SK-N-SH (cell line): ENCODE measurements around the gene BMP7. TPM values are rescaled to one million over a fixed set of nuclear protein-coding genes. Genes with fewer than 3 reads are reported as not detected.

Source experiments
- CTCF ChIA-PET: fragments of 300-600, 350-600 bp; formaldehyde crosslinking; extraction: SDS; loops from one replicate; lab custom pipeline; 2021; lab: Yijun Ruan, JAX
- POLR2A ChIA-PET: fragments of 350-600 bp; sonication (Branson Sonifier 250); formaldehyde crosslinking; extraction: SDS; loops from one replicate; lab custom pipeline; 2020; ENCODE audit warnings: antibody characterized with exemption, inconsistent platforms; lab: Yijun Ruan, JAX
- DNase-seq: peaks from one replicate; pipeline ENCODE4 v3.0.0; 2012
- H2AFZ ChIP-seq: fragments of 200-600 bp; sonication (generic); 2 replicates; pipeline ENCODE4 v1.8.1; 2016; ENCODE audit warnings: antibody characterized with exemption, mild to moderate bottlenecking, low read depth
- H3F3A ChIP-seq: fragments of 200-600 bp; sonication (generic); replicated peaks from 2 replicates; pipeline ENCODE3; 2016; ENCODE audit warnings: antibody characterized with exemption, mild to moderate bottlenecking; ENCODE audit not compliant: insufficient read depth
- H3K27ac ChIP-seq, 2 experiments: fragments of 200-500 bp in 1 of 2; fragments of 200-600 bp in 1 of 2; sonication (Bioruptor generic) in 1 of 2; sonication (generic), shearing (Covaris generic) in 1 of 2; 2 replicates each; pipeline versions ENCODE4 v1.5.1 to v1.6.1; 2014 to 2016; ENCODE audit warnings: low read depth in 2 of 2, inconsistent platforms in 1 of 2, low read length in 1 of 2, mild to moderate bottlenecking in 1 of 2, mixed read lengths in 1 of 2
- H3K27me3 ChIP-seq: fragments of 200-600 bp; sonication (generic), shearing (Covaris generic); 2 replicates; pipeline ENCODE4 v1.6.1; 2016; ENCODE audit warnings: mixed run types; ENCODE audit not compliant: insufficient read depth
- H3K36me3 ChIP-seq, 2 experiments: fragments of 200-500 bp in 1 of 2; fragments of 200-600 bp in 1 of 2; sonication (Bioruptor generic) in 1 of 2; sonication (generic) in 1 of 2; replicated peaks in 1 of 2; 2 replicates each; pipeline versions ENCODE3 to v1.5.1; 2014 to 2016; ENCODE audit warnings: low read length in 1 of 2, mild to moderate bottlenecking in 1 of 2; ENCODE audit not compliant: insufficient read depth in 2 of 2, control insufficient read depth in 1 of 2
- H3K4me1 ChIP-seq, 2 experiments: fragments of 200-500 bp in 1 of 2; fragments of 200-600 bp in 1 of 2; sonication (Bioruptor generic) in 1 of 2; sonication (generic), shearing (Covaris generic) in 1 of 2; 2 replicates each; pipeline versions ENCODE4 v1.5.1 to v1.6.1; 2014 to 2016; ENCODE audit warnings: low read depth in 1 of 2, low read length in 1 of 2, mixed run types in 1 of 2; ENCODE audit not compliant: insufficient read depth in 2 of 2, control insufficient read depth in 1 of 2
- H3K4me2 ChIP-seq: fragments of 200-600 bp; sonication (generic), shearing (Covaris generic); 2 replicates; pipeline ENCODE4 v1.6.1; 2017; ENCODE audit warnings: mixed run types
- H3K4me3 ChIP-seq, 2 experiments: fragments of 200-500 bp in 1 of 2; fragments of 200-600 bp in 1 of 2; sonication (Bioruptor generic) in 1 of 2; sonication (generic), shearing (Covaris generic) in 1 of 2; 2 replicates each; pipeline versions ENCODE4 v1.5.1 to v1.8.1; 2014 to 2016; ENCODE audit warnings: low read depth in 2 of 2, inconsistent platforms in 1 of 2, low read length in 1 of 2, mild to moderate bottlenecking in 1 of 2, mixed read lengths in 1 of 2, moderate library complexity in 1 of 2
- H3K79me2 ChIP-seq: fragments of 200-600 bp; sonication (generic); 2 replicates; pipeline ENCODE4 v1.8.1; 2017; ENCODE audit warnings: mild to moderate bottlenecking; ENCODE audit not compliant: insufficient read depth
- H3K9ac ChIP-seq: fragments of 200-600 bp; sonication (generic); 2 replicates; pipeline ENCODE4 v1.6.1; 2017; ENCODE audit warnings: mixed run types
- H3K9me2 ChIP-seq: fragments of 200-600 bp; sonication (generic); 2 replicates; pipeline ENCODE4 v1.6.1; 2017; ENCODE audit warnings: mixed run types
- H3K9me3 ChIP-seq: fragments of 200-600 bp; sonication (generic); 2 replicates; pipeline ENCODE4 v1.6.1; 2017; ENCODE audit warnings: mixed run types, mild to moderate bottlenecking, moderate library complexity
- H4K20me1 ChIP-seq: fragments of 200-600 bp; sonication (generic); 2 replicates; pipeline ENCODE4 v1.6.1; 2017; ENCODE audit warnings: mild to moderate bottlenecking, mixed run types; ENCODE audit not compliant: insufficient read depth
- CHD2 ChIP-seq: fragments of 150-350 bp; IDR thresholded peaks from 2 replicates; pipeline ENCODE4 v1.6.1; 2018; ENCODE audit warnings: low read length; ENCODE audit not compliant: partially characterized antibody
- EZH2phosphoT487 ChIP-seq: fragments of 200-600 bp; sonication (generic); IDR thresholded peaks from 2 replicates; pipeline ENCODE4 v1.6.1; 2017; ENCODE audit warnings: low read depth, mixed run types, mild to moderate bottlenecking, antibody characterized with exemption, moderate library complexity, borderline replicate concordance
- FOSL2 ChIP-seq: IDR thresholded peaks from 2 replicates; pipeline ENCODE4 v1.4.0; 2012; ENCODE audit warnings: low read depth, mild to moderate bottlenecking, moderate library complexity, borderline replicate concordance
- FOXJ3 ChIP-seq: sonication (generic); formaldehyde crosslinking; IDR thresholded peaks from 2 replicates; pipeline ENCODE4 v1.5.1; 2020; ENCODE audit warnings: mild to moderate bottlenecking, missing genetic modification reagents
- GATA2 ChIP-seq: sonication (generic); formaldehyde crosslinking; IDR thresholded peaks from 2 replicates; pipeline ENCODE4 v1.5.0; 2020; ENCODE audit warnings: mild to moderate bottlenecking, missing genetic modification reagents
- IRF3 ChIP-seq: fragments of 150-350 bp; IDR thresholded peaks from 2 replicates; pipeline ENCODE4 v1.6.1; 2016; ENCODE audit warnings: mild to moderate bottlenecking, low read depth, low read length
- JUND ChIP-seq: IDR thresholded peaks from 2 replicates; pipeline ENCODE4 v1.4.0; 2012
- MAX ChIP-seq: IDR thresholded peaks from 2 replicates; pipeline ENCODE4 v1.4.0; 2012; ENCODE audit warnings: low read depth
- MEF2A ChIP-seq: IDR thresholded peaks from 2 replicates; pipeline ENCODE4 v1.4.0; 2012; ENCODE audit warnings: low read depth, borderline replicate concordance
- MXI1 ChIP-seq: IDR thresholded peaks from 2 replicates; pipeline ENCODE4 v1.6.1; 2012; ENCODE audit warnings: mild to moderate bottlenecking, low read depth, low read length, improper control_type of control experiment
- NFIC ChIP-seq: IDR thresholded peaks from 2 replicates; pipeline ENCODE4 v1.4.0; 2012; ENCODE audit warnings: borderline replicate concordance
- NRF1 ChIP-seq: IDR thresholded peaks from 2 replicates; pipeline ENCODE4 v1.6.1; 2012; ENCODE audit warnings: low read depth, mild to moderate bottlenecking, low read length
- POLR2AphosphoS5 ChIP-seq: IDR thresholded peaks from 2 replicates; pipeline ENCODE4 v1.6.1; 2012; ENCODE audit warnings: low read depth, low read length
- RAD21 ChIP-seq: IDR thresholded peaks from 2 replicates; pipeline ENCODE4 v1.6.1; 2012; ENCODE audit warnings: mild to moderate bottlenecking, low read length
- RCOR1 ChIP-seq: fragments of 150-350 bp; IDR thresholded peaks from 2 replicates; pipeline ENCODE4 v1.6.1; 2017; ENCODE audit warnings: antibody characterized with exemption, low read length
- RXRA ChIP-seq: IDR thresholded peaks from 2 replicates; pipeline ENCODE4 v1.4.0; 2012; ENCODE audit warnings: low read depth, mild to moderate bottlenecking, borderline replicate concordance
- SIN3A ChIP-seq: IDR thresholded peaks from 2 replicates; pipeline ENCODE4 v1.6.1; 2012; ENCODE audit warnings: low read depth, mild to moderate bottlenecking, low read length, moderate library complexity, borderline replicate concordance
- TEAD4 ChIP-seq: IDR thresholded peaks from 2 replicates; pipeline ENCODE4 v1.4.0; 2012; ENCODE audit warnings: mild to moderate bottlenecking, borderline replicate concordance; ENCODE audit not compliant: insufficient read depth
- USF1 ChIP-seq: IDR thresholded peaks from 2 replicates; pipeline ENCODE4 v1.4.0; 2012; ENCODE audit warnings: low read depth, borderline replicate concordance
- WGBS: methylation state at CpG from one replicate; pipeline ENCODE4 v1.1.6; 2017; ENCODE audit warnings: low lambda C conversion rate; 5-methylcytosine and 5-hydroxymethylcytosine counted together
- polyA plus RNA-seq, 3 experiments: library from polyadenylated mRNA; depleted of rRNA; stranded (reverse); fragments of >200 nt; gene quantifications; 2 replicates each; pipeline ENCODE4 v1.2.3, GENCODE V29; 2012
- TF ChIP-seq, protein P1 (sequence below): IDR thresholded peaks from 2 replicates; pipeline ENCODE4; 2012

The BMP7 gene
- polyA plus RNA-seq, 1 of the 3 experiments (the other 2 are of a cell fraction): not detected

DNA sequence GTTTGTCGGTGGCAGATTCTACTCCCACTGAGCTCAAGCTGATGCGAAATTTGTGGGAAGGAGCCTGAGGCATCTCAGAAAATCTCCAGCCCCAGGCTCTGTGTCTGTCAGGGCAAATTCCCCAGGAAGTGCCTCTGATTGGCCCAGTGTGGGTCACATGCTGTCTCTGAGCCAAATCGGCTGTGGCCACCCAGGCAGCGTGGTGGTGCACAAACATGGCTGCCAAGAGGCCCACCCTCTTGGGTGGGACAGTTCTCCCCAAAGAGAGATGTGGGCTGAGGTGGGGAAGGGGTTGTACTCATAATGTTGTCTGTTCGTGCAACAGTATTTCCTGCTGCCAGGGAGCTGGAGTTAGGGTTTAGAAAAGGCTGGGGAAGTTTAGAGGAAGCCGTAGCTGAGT, 130.6 kb downstream of the BMP7 start:
- no peak overlapping the region for H3K4me3 ChIP-seq
- no peaks in the 10 kb centered on the region for H3F3A ChIP-seq
- no peaks in the 10 kb centered on the region for H4K20me1 ChIP-seq
- no peak overlapping the region for H2AFZ ChIP-seq
- no peak overlapping the region for H3K4me2 ChIP-seq
- H3K9me3 ChIP-seq: no peaks in the 10 kb centered on the region
- no peak for DNase-seq
- TF ChIP-seq IRF3: no peak
- TF ChIP-seq RXRA: no peak
- no peak for TF ChIP-seq GATA2
- TF ChIP-seq MAX: no peak
- no peak for TF ChIP-seq NFIC
- no peak for TF ChIP-seq CHD2
- no peak for TF ChIP-seq MEF2A
- no peak for TF ChIP-seq EZH2phosphoT487
- no peak for TF ChIP-seq RCOR1
- TF ChIP-seq NRF1: no peak
- no peak for TF ChIP-seq FOXJ3 (CRISPR knock-in tag)
- no peak for TF ChIP-seq RAD21
- TF ChIP-seq USF1: no peak
- TF ChIP-seq MXI1: no peak
- no peak for TF ChIP-seq TEAD4
- TF ChIP-seq POLR2AphosphoS5: no peak
- TF ChIP-seq SIN3A: no peak
- H3K9me2 ChIP-seq: no peaks in the 10 kb centered on the region
- H3K9ac ChIP-seq: no peak overlapping the region
- no peak overlapping the region for H3K27ac ChIP-seq
- ChIA-PET CTCF (interaction anchor here (1.3 kb wide), 1 partner anchor 44 kb away, joined by 3 read pairs; no protein-coding TSS in a partner anchor), POLR2A (no interaction called here)
- H3K27me3 ChIP-seq: no peaks in the 10 kb centered on the region
- WGBS: 24% methylated on average over 6 of the region's 6 CpGs
- no peaks in the 10 kb centered on the region for H3K79me2 ChIP-seq
- H3K36me3 ChIP-seq: no peaks in the 10 kb centered on the region
- H3K4me1 ChIP-seq: no peaks in the 10 kb centered on the region; a peak in 1 of 4 replicates

- no peak for DNase-seq
- Histone ChIP-seq H3K9me3 (no peaks in the 10 kb centered on the region), H3K27ac (no peak overlapping the region), H3K79me2 (no peaks in the 10 kb centered on the region), H3K4me2 (no peak overlapping the region), H2AFZ (no peak overlapping the region), H3K9ac (no peak overlapping the region), H3K9me2 (no peaks in the 10 kb centered on the region), H4K20me1 (no peaks in the 10 kb centered on the region), H3K27me3 (no peaks in the 10 kb centered on the region), H3K4me3 (no peak overlapping the region), H3K36me3 (no peaks in the 10 kb centered on the region), H3K4me1 (no peaks in the 10 kb centered on the region; a peak in 1 of 4 replicates), H3F3A (no peaks in the 10 kb centered on the region)
- TF ChIP-seq, protein P1, sequence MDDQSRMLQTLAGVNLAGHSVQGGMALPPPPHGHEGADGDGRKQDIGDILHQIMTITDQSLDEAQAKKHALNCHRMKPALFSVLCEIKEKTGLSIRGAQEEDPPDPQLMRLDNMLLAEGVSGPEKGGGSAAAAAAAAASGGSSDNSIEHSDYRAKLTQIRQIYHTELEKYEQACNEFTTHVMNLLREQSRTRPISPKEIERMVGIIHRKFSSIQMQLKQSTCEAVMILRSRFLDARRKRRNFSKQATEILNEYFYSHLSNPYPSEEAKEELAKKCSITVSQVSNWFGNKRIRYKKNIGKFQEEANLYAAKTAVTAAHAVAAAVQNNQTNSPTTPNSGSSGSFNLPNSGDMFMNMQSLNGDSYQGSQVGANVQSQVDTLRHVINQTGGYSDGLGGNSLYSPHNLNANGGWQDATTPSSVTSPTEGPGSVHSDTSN: no peak
- TF ChIP-seq IRF3 (no peak), CHD2 (no peak), FOSL2 (no peak), JUND (no peak)
- 34% methylated on average over 4 of the region's 4 CpGs for WGBS
- ChIA-PET POLR2A (no interaction called here), CTCF (no interaction called here)
These were observed 131.6 kb downstream of the BMP7 start for GRCh38 chr20:57134804-57135203.
